ENCODE results near the gene SEMA3E. TPM values are rescaled to one million over a fixed set of nuclear protein-coding genes. Genes with fewer than 3 reads are reported as not detected.

Gene SEMA3E
- total RNA-seq, 4 donors from 2014 or later = 0.94 to 6.9 (median 2.2) TPM

- Histone ChIP-seq H3K4me3 (replicated peaks in 1 of 3) (no peak overlapping the region), H3K27ac (no peak overlapping the region), H3K27me3 (no peaks in the 10 kb centered on the region), H3K9me3 (no peaks in the 10 kb centered on the region), H3K4me1 (peaks cover 4 to 7% of the 10 kb centered on the region in 2 donors), H3K36me3 (no peaks in the 10 kb centered on the region)
- 96 to 97% methylated on average over 2 of the region's 2 CpGs for WGBS, 2 donors
- TF ChIP-seq POLR2A (IDR thresholded peaks at IDR 0.05) = no peak
- TF ChIP-seq CTCF (IDR thresholded peaks at IDR 0.05) = no peak
- no peak for DNase-seq
- intact Hi-C loops (cut with DNase I) = no loop called here
Observed at GRCh38 chr7:83519240-83519639, 129.7 kb downstream of the SEMA3E start.

GRCh38 chr7:83517035-83517700 is 131.8 kb downstream of the SEMA3E start:
- no peak overlapping the region for H3K4me3 ChIP-seq (replicated peaks in 1 of 3)
- no peak overlapping the region for H3K27ac ChIP-seq
- no peaks in the 10 kb centered on the region for H3K27me3 ChIP-seq
- no peaks in the 10 kb centered on the region for H3K9me3 ChIP-seq
- no peak for DNase-seq
- TF ChIP-seq POLR2A (IDR thresholded peaks at IDR 0.05) = no peak
- no peak for TF ChIP-seq CTCF (IDR thresholded peaks at IDR 0.05)
- H3K36me3 ChIP-seq = no peaks in the 10 kb centered on the region
- intact Hi-C loops (cut with DNase I) = no loop called here
- WGBS, 2 donors = 18 to 19% methylated on average over 3 of the region's 3 CpGs
- peaks cover 4 to 7% of the 10 kb centered on the region in 2 donors for H3K4me1 ChIP-seq

DNA sequence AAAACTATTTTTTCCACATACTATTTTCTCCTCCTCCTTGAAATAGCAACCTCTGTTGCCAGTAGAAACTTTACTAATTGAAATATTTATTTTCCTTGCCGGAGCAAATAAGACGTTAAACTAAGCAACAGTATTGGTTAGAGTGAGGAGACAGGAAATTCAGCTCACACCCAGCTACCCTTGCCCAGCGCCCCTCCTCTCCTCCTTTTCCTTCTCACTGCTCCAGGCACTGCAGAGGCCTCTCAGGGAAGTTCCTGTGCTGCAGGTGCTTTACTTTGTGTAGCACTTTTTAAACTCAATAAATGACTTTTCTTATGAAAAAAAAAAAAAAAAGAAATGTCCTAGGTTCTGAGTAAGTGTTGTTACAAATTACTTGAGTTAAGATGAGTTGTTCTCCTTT is 134.0 kb downstream of the SEMA3E start:
- Histone ChIP-seq H3K9me3 (no peaks in the 10 kb centered on the region), H3K4me1 (peaks cover 4 to 7% of the 10 kb centered on the region in 2 donors), H3K4me3 (replicated peaks in 1 of 3) (no peak overlapping the region), H3K27ac (no peak overlapping the region), H3K27me3 (no peaks in the 10 kb centered on the region), H3K36me3 (no peaks in the 10 kb centered on the region)
- DNase-seq = peak; percentile 14 to 16
- WGBS, 2 donors = 8 to 15% methylated on average over 3 of the region's 3 CpGs
- intact Hi-C loops (cut with DNase I) = no loop called here
- TF ChIP-seq CTCF (IDR thresholded peaks at IDR 0.05) (no peak), POLR2A (IDR thresholded peaks at IDR 0.05) (no peak)

- intact Hi-C loops (cut with DNase I) = no loop called here
- 70 to 86% methylated on average over 3 of the region's 3 CpGs for WGBS, 2 donors
- TF ChIP-seq CTCF (IDR thresholded peaks at IDR 0.05) (no peak), POLR2A (IDR thresholded peaks at IDR 0.05) (no peak)
Observed at GRCh38 chr7:83509255-83510021, 139.5 kb downstream of the SEMA3E start.

DNA sequence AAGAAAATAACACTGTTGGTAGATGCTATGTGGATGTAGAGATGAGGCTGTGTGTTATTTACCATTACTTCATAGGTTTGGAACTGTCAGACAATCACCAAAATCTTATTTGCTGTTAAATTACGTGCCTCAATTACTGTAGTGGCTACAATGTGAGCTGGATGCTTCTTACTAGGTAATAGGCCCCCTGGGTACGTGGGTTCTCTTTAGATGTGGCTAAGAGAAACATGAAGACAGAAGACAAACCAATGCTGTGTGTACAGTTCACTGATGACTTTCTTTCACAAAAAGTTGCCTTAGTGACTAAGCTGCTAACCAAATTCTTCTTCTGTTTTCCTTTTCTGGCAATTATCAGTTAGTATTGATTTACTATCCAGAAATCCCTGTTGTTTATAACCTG is 144.6 kb downstream of the SEMA3E start:
- no peak for TF ChIP-seq CTCF (IDR thresholded peaks at IDR 0.05)
- no peak for TF ChIP-seq POLR2A (IDR thresholded peaks at IDR 0.05)
- no peaks in the 10 kb centered on the region for H3K9me3 ChIP-seq
- H3K27me3 ChIP-seq = no peaks in the 10 kb centered on the region
- DNase-seq = no peak
- no peak overlapping the region for H3K27ac ChIP-seq
- H3K4me3 ChIP-seq (replicated peaks in 1 of 3) = no peak overlapping the region
- intact Hi-C loops (cut with DNase I) = no loop called here
- 69 to 72% methylated on average over 2 of the region's 2 CpGs for WGBS, 2 donors
- no peaks in the 10 kb centered on the region for H3K36me3 ChIP-seq
- no peaks in the 10 kb centered on the region for H3K4me1 ChIP-seq

More at GRCh38 chr7:83509255-83510021, 139.5 kb downstream of the SEMA3E start:
- Histone ChIP-seq H3K36me3 (no peaks in the 10 kb centered on the region), H3K4me1 (no peaks in the 10 kb centered on the region), H3K9me3 (no peaks in the 10 kb centered on the region), H3K27ac (no peak overlapping the region), H3K27me3 (no peaks in the 10 kb centered on the region), H3K4me3 (replicated peaks in 1 of 3) (no peak overlapping the region)
- no peak for DNase-seq

Data from thyroid gland (tissue), 4 donors.